ENCODE results near the gene SNAI3.

Gene SNAI3

DNA sequence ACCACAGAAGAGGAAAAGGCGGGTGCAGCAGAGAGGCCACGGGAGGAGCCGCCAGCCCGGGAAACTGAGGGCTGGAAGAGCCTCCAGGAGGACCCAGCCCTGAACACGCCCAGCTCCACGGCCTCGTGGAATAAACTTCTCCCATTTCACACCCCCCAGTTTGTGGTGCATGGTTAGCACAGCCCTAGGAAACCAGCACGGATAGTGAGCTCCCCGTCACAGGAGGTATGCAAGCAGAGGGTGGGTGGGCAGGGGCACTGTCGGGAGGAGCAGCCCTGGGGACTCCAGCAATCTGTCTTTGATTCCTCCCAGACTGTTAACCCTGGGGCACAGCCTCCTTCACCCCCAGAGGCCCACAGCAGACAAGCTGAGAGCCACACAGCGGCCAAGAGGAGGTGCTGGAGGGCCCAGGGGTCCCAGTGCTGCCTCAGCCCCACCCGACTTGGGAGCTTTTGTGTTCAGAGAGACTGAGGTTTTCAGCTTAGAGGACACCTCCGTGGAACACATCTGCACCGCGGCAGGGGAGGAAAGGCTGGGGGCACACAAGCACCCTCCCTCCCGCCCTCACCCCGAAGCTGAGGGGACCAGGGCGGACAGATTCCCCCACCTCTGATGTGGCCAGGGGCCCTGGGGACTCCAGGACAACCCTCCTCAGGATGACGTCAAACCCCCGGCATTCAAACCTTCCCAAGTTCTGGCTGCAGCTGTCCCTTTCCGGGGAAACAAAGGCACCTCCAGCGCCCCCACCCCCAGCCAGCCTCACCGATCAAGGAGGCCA, 49.6 kb downstream of the SNAI3 start:
- DNase-seq (ENCODE audit: low read depth) = no peak
- TF ChIP-seq, protein P1, sequence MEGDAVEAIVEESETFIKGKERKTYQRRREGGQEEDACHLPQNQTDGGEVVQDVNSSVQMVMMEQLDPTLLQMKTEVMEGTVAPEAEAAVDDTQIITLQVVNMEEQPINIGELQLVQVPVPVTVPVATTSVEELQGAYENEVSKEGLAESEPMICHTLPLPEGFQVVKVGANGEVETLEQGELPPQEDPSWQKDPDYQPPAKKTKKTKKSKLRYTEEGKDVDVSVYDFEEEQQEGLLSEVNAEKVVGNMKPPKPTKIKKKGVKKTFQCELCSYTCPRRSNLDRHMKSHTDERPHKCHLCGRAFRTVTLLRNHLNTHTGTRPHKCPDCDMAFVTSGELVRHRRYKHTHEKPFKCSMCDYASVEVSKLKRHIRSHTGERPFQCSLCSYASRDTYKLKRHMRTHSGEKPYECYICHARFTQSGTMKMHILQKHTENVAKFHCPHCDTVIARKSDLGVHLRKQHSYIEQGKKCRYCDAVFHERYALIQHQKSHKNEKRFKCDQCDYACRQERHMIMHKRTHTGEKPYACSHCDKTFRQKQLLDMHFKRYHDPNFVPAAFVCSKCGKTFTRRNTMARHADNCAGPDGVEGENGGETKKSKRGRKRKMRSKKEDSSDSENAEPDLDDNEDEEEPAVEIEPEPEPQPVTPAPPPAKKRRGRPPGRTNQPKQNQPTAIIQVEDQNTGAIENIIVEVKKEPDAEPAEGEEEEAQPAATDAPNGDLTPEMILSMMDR (conservative IDR thresholded peaks at IDR 0.05; ENCODE audit: low read depth, low read length) = no peak

DNA sequence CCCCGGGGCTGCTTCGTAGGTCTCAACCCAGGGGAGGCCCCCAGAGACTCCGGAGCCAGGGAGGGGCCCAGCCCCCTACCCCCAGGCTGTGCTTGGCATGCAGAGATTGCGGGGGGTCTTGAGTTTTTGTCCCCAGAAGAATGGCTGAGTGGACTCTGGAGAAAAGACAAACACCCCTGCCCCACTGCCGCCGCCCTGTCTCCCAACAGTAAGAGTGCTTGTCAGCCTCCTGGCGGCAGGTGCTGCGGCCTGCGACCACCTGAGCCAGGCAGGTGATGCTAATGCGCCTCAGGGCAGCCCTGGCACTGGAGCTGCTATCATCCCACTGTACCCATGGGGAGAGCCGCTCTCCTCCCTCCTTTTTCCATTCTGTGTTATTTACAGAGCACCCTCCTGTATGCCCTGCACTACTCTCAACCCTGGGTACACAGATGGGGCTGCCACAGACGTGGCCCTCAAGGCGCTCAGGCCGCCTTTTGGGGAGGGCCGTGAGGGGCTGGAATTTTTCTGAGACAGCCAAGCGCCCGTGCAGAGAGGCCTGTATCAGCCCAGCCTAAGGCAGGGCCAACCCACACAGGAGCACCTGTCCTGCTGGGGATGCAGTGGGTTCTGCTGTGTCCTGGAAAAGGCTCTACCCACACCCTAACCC, 50.5 kb downstream of the SNAI3 start:
- H3K4me3 ChIP-seq (ENCODE audit: low read depth, low read length) = no peak overlapping the region
- no peak for DNase-seq (ENCODE audit: low read depth)
- TF ChIP-seq, protein P1 (conservative IDR thresholded peaks at IDR 0.05; ENCODE audit: low read depth, low read length) = no peak

More for the DNA sequence above, 49.6 kb downstream of the SNAI3 start:
- no peak overlapping the region for H3K4me3 ChIP-seq (ENCODE audit: low read depth, low read length)

DNA sequence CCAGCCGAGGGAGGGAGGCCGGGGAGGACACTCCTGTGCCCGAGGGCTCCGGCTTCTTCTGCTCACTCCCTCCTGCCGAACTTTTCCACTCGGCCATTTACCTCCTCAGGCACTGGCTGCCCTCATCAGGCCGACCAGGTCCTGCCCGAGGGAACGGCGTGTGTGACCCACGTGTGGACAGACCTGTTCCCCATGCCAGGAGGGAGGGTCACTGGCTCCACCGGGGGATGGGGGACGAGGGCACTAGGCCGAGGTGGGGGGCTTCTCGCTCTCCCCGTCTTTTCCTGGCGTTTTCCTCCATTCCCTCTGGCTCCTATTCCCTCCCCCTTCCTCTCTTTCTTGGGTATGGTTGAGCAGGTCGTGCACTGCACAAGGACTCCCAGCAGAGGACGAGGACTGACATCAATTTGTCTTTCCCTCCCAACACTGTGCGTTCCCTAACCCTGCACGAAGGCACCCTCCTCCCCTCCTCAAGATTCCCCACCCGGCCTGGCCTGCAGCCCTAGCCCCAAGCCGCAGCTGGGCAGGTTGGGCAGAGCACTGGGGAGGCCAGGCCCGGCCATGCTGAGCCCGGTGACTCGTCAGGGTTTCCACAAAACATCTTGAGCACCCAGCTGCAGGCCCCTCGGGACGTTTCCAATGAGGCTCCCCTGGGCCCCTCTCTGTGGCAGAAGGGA, 51.2 kb downstream of the SNAI3 start:
- peak overlapping the region; percentile 56 for H3K4me3 ChIP-seq (ENCODE audit: low read depth, low read length)
- TF ChIP-seq, protein P1 (conservative IDR thresholded peaks at IDR 0.05; ENCODE audit: low read depth, low read length) = no peak
- no peak for DNase-seq (ENCODE audit: low read depth)

DNA sequence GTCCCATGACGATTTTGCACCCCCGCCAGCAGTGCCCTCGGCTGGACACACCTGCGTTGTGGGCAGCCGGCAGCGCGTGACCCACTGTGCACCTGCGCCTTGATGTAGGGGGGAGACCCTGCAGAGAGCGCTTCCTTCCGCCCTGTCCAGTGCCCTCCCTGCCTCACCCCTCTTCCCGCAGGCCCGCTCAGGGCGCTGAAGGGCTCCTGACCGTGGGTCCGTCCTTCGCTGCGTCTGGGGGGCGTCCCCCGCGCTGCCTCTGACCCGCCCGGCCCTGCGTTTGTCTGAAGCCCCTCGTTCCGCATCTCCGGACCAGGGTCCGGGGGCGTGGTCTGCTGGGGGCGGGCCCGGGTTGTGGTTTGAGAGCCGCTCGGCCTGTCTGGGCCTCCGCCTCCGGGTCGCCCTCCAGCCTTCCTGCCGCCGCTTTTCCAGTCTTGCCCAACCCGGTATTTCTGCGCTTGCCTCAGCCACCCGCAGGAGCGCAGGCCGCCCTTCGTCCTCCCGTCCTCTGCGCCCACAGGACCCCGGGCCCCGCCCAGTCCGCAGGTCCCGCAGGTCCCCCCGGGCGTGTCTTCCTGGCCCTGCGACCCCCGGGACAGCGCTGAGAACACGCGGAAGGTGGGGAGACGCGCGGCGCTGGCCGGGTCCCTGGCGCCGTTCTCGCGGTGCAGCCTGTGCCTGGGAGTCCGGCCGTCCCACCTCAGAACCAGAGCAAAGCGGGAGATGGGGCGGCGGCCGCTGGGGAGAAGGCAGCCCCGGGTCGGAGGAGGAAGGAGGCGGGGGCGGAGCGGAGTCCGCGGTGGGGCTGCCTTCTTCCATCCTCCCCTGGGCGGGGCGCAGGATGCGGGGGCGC, 51.9 kb downstream of the SNAI3 start:
- peak; percentile 56 for DNase-seq (ENCODE audit: low read depth)
- peak overlapping the region; percentile 56 for H3K4me3 ChIP-seq (ENCODE audit: low read depth, low read length)
- TF ChIP-seq, protein P1 (conservative IDR thresholded peaks at IDR 0.05; ENCODE audit: low read depth, low read length) = no peak

DNA sequence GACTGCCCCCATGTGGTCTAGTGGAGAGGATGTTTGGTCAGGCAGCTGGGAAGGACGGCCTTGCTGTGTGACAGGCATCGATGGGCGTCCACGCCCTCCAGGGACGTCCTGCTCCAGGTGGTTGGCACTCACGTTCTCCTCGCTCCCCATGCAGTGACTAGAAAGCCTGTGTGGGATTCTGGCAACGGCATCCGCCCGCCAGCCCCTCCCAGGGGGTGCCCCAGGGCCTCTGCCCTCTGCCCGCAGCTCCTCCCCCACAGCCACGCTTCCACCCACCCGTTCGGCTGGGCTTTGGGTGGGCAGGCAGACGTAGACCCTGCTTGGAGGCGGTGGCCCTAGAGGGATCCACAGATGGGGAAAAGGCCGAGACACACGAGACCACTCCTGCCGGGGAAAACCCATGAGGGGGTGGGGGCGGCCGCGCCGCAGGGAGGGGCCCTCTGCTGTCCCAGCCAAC, 52.6 kb downstream of the SNAI3 start:
- H3K4me3 ChIP-seq (ENCODE audit: low read depth, low read length) = peak overlapping the region; percentile 56
- TF ChIP-seq, protein P1 (conservative IDR thresholded peaks at IDR 0.05; ENCODE audit: low read depth, low read length) = peak; percentile 57
- peak; percentile 44 for DNase-seq (ENCODE audit: low read depth)

DNA sequence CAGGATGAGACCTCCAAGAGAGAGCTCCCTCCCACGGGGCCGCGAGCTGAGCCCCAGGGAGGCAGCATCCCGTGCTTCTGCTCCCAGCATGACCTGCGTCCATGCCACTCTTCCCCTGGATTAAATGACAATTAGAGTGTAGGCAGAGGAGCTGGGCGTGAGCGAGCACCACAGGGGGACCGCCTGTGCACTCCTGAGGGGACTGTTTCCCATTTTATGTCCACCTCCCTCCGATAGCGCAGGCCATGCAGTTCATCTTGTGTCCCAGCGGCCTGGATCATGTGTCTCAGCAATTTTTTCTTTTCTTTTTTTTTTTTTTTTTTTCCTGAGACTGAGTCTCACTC, 53.7 kb downstream of the SNAI3 start:
- TF ChIP-seq, protein P1 (conservative IDR thresholded peaks at IDR 0.05; ENCODE audit: low read depth, low read length) = no peak
- no peak for DNase-seq (ENCODE audit: low read depth)
- H3K4me3 ChIP-seq (ENCODE audit: low read depth, low read length) = no peak overlapping the region
